ENCODE data around the gene SVIL.
"Not testable (repeated sequence)": the region's sequence is repeated elsewhere in the genome, so short reads cannot be mapped to it uniquely, and the experiment has no call there.

The SVIL gene

GRCh38 chr10:29619241-29619669, 15.5 kb downstream of the SVIL start:
- DNase-seq, result no peak

- DNase-seq, result no peak
Observed at GRCh38 chr10:29618341-29619171, 16.2 kb downstream of the SVIL start.

GRCh38 chr10:29617880-29618340, 16.9 kb downstream of the SVIL start:
- DNase-seq, result no peak

- no peak for DNase-seq
Observed at GRCh38 chr10:29616542-29616941, 18.2 kb downstream of the SVIL start.

GRCh38 chr10:29615195-29615594, 19.6 kb downstream of the SVIL start:
- DNase-seq, result no peak

GRCh38 chr10:29614289-29614688, 20.5 kb downstream of the SVIL start:
- DNase-seq, result not testable (repeated sequence)

GRCh38 chr10:29613791-29614190, 21.0 kb downstream of the SVIL start:
- no peak for DNase-seq

GRCh38 chr10:29613196-29613595, 21.6 kb downstream of the SVIL start:
- DNase-seq, result no peak

- DNase-seq, result no peak
Observed at GRCh38 chr10:29612657-29613056, 22.1 kb downstream of the SVIL start.

- no peak for DNase-seq
Observed at GRCh38 chr10:29611781-29612381, 22.9 kb downstream of the SVIL start.

- no peak for DNase-seq
Observed at GRCh38 chr10:29610876-29611647, 23.7 kb downstream of the SVIL start.

GRCh38 chr10:29610331-29610730, 24.4 kb downstream of the SVIL start:
- not testable (repeated sequence) for DNase-seq

- DNase-seq, result no peak
Observed at GRCh38 chr10:29609696-29610095, 25.1 kb downstream of the SVIL start.

- DNase-seq, result no peak
Observed at GRCh38 chr10:29608476-29609301, 26.1 kb downstream of the SVIL start.

- DNase-seq, result no peak
Observed at GRCh38 chr10:29608062-29608461, 26.7 kb downstream of the SVIL start.

GRCh38 chr10:29607576-29607975, 27.2 kb downstream of the SVIL start:
- DNase-seq, result no peak

- DNase-seq, result not testable (repeated sequence)
Observed at GRCh38 chr10:29606693-29607092, 28.1 kb downstream of the SVIL start.

GRCh38 chr10:29604291-29604825, 30.4 kb downstream of the SVIL start:
- DNase-seq, result no peak

- no peak for DNase-seq
Observed at GRCh38 chr10:29603223-29603896, 31.4 kb downstream of the SVIL start.

GRCh38 chr10:29600821-29601220, 34.0 kb downstream of the SVIL start:
- DNase-seq, result no peak

- DNase-seq, result no peak
Observed at GRCh38 chr10:29600067-29600466, 34.7 kb downstream of the SVIL start.
